ENCODE data around the gene TCEAL1. TPM values are rescaled to one million over a fixed set of nuclear protein-coding genes. Genes with fewer than 3 reads are reported as not detected.
A peak's percentile ranks its signal among the peaks of the same experiment; 100 is the strongest.

TCEAL1 gene
- polyA plus RNA-seq, 1 of the 3 experiments (the other 2 are of a cell fraction): 22.1 TPM

GRCh38 chrX:103631145-103631544 is 2.4 kb downstream of the TCEAL1 start (continued):
- TF ChIP-seq RFX5 (IDR thresholded peaks at IDR 0.05; ENCODE audit: low read length) (no peak), RAD21 (IDR thresholded peaks at IDR 0.05; ENCODE audit: low read length) (no peak), JUND (IDR thresholded peaks at IDR 0.05) (no peak)

GRCh38 chrX:103635436-103635835 is 6.7 kb downstream of the TCEAL1 start:
- Histone ChIP-seq H3K9me2 (no peaks in the 10 kb centered on the region), H4K20me1 (ENCODE audit: insufficient read depth) (no peaks in the 10 kb centered on the region), H2AFZ (ENCODE audit: low read depth) (0 out of 2 replicates have a peak overlapping the region, but pooled peaks have one; percentile 41), H3K27ac (ENCODE audit: low read depth in 2 of 2, low read length in 1 of 2) (no peak overlapping the region), H3F3A (replicated peaks; ENCODE audit: insufficient read depth) (peaks cover 4% of the 10 kb centered on the region), H3K9ac (no peak overlapping the region), H3K4me1 (ENCODE audit: control insufficient read depth in 1 of 2, insufficient read depth in 2 of 2, low read depth in 1 of 2, low read length in 1 of 2) (peaks cover 0 to 4% of the 10 kb centered on the region in 2 experiments; a peak in 3 of 4 replicates), H3K36me3 (replicated peaks in 1 of 2; ENCODE audit: control insufficient read depth in 1 of 2, insufficient read depth in 2 of 2, low read length in 1 of 2) (no peaks in the 10 kb centered on the region), H3K27me3 (ENCODE audit: insufficient read depth) (no peaks in the 10 kb centered on the region; the same call in 1 of the 2 replicates), H3K4me2 (no peak overlapping the region), H3K9me3 (no peaks in the 10 kb centered on the region), H3K4me3 (ENCODE audit: low read depth in 2 of 2, low read length in 1 of 2) (no peak overlapping the region), H3K79me2 (ENCODE audit: insufficient read depth) (no peaks in the 10 kb centered on the region; the same call in 1 of the 2 replicates)
- TF ChIP-seq RFX5 (IDR thresholded peaks at IDR 0.05; ENCODE audit: low read length) (no peak), MEF2A (IDR thresholded peaks at IDR 0.05; ENCODE audit: borderline replicate concordance, low read depth) (no peak), FOSL2 (IDR thresholded peaks at IDR 0.05; ENCODE audit: borderline replicate concordance, low read depth) (no peak), RCOR1 (IDR thresholded peaks at IDR 0.05; ENCODE audit: low read length) (no peak), NFIC (IDR thresholded peaks at IDR 0.05; ENCODE audit: borderline replicate concordance) (no peak), EZH2phosphoT487 (IDR thresholded peaks at IDR 0.05; ENCODE audit: borderline replicate concordance, low read depth) (no peak), REST (IDR thresholded peaks at IDR 0.05; ENCODE audit: low read depth, low read length) (no peak), POLR2AphosphoS5 (IDR thresholded peaks at IDR 0.05; ENCODE audit: low read depth, low read length) (no peak), RAD21 (IDR thresholded peaks at IDR 0.05; ENCODE audit: low read length) (no peak), FOXJ3 (CRISPR knock-in tag; IDR thresholded peaks at IDR 0.05) (no peak), GATA2 (CRISPR knock-in tag; IDR thresholded peaks at IDR 0.05) (no peak), NRF1 (IDR thresholded peaks at IDR 0.05; ENCODE audit: low read depth, low read length) (no peak), IRF3 (IDR thresholded peaks at IDR 0.05; ENCODE audit: low read depth, low read length) (no peak), TAF1 (IDR thresholded peaks at IDR 0.05; ENCODE audit: borderline replicate concordance, low read depth, low read length) (no peak), SIN3A (IDR thresholded peaks at IDR 0.05; ENCODE audit: borderline replicate concordance, low read depth, low read length) (no peak)
- TF ChIP-seq, protein P1, sequence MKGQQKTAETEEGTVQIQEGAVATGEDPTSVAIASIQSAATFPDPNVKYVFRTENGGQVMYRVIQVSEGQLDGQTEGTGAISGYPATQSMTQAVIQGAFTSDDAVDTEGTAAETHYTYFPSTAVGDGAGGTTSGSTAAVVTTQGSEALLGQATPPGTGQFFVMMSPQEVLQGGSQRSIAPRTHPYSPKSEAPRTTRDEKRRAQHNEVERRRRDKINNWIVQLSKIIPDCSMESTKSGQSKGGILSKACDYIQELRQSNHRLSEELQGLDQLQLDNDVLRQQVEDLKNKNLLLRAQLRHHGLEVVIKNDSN (IDR thresholded peaks at IDR 0.05; ENCODE audit: borderline replicate concordance, low read depth): no peak
- TF ChIP-seq, protein P2, sequence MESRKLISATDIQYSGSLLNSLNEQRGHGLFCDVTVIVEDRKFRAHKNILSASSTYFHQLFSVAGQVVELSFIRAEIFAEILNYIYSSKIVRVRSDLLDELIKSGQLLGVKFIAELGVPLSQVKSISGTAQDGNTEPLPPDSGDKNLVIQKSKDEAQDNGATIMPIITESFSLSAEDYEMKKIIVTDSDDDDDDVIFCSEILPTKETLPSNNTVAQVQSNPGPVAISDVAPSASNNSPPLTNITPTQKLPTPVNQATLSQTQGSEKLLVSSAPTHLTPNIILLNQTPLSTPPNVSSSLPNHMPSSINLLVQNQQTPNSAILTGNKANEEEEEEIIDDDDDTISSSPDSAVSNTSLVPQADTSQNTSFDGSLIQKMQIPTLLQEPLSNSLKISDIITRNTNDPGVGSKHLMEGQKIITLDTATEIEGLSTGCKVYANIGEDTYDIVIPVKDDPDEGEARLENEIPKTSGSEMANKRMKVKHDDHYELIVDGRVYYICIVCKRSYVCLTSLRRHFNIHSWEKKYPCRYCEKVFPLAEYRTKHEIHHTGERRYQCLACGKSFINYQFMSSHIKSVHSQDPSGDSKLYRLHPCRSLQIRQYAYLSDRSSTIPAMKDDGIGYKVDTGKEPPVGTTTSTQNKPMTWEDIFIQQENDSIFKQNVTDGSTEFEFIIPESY (IDR thresholded peaks at IDR 0.05; ENCODE audit: borderline replicate concordance, low read depth): no peak
- WGBS (ENCODE audit: low lambda C conversion rate): 40% methylated on average over 2 of the region's 2 CpGs
- CTCF ChIA-PET: no interaction called here
- DNase-seq: no peak
- POLR2A ChIA-PET: no interaction called here
